ENCODE results near the gene WWC2. TPM values are rescaled to one million over a fixed set of nuclear protein-coding genes. Genes with fewer than 3 reads are reported as not detected.
A peak's percentile ranks its signal among the peaks of the same experiment; 100 is the strongest.

Gene WWC2
- total and polyA plus RNA-seq, 2 experiments from 2014 or later = 18.8 to 30.2 TPM

DNA sequence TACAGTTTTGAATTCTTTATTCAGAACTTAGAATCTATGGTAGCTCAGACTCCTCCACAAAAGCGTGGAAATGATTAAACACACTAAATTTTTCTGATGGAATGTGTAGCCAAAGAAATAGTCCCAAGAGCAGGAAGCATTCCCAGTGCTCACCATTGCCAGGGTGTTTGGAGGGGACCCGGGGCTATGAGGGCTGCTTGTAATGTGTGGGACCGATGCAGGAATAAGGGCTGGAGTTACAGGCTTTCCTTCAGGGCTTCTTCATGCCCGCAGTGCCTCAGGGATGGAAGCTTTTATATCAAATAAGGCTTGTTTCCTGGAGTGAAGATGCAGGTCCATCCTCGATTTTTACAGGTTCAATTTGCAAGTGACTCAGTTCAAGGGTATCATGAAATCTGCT, 25.8 kb downstream of the WWC2 start:
- no peak for TF ChIP-seq CTCF (IDR thresholded peaks at IDR 0.05; ENCODE audit: low read depth, low read length)
- Histone ChIP-seq H3K27ac (no peak overlapping the region), H3K36me3 (no peaks in the 10 kb centered on the region), H3K4me3 (no peak overlapping the region), H3K4me1 (ENCODE audit: low read depth) (peaks cover 17% of the 10 kb centered on the region), H3K9me3 (ENCODE audit: low read depth) (no peaks in the 10 kb centered on the region), H3K27me3 (no peaks in the 10 kb centered on the region)
- no peak for DNase-seq (ENCODE audit: low read depth in 1 of 2, low spot score in 1 of 2)

DNA sequence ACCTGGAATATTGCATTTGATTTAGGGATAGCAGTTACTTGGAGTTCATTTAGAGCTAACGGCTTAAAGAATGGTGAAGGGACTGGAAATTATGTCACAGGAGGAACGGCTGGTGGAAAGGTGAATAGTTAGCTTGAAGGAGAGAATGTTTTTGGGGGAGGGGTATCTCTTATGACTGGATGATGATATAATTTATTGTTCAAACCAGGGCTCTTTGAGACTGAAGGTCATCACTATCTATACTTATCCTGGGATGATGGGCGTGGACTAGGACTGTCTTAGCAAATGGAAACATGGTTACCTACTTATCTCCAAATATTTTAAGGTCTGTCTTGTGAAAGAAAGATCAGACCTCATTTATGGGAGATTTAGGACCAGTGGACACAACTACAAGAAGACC, 30.1 kb downstream of the WWC2 start:
- peak overlapping the region; percentile 5 for H3K27ac ChIP-seq
- H3K4me3 ChIP-seq = no peak overlapping the region
- DNase-seq (ENCODE audit: low read depth in 1 of 2, low spot score in 1 of 2) = no peak
- H3K27me3 ChIP-seq = no peaks in the 10 kb centered on the region
- no peaks in the 10 kb centered on the region for H3K9me3 ChIP-seq (ENCODE audit: low read depth)
- peaks cover 30% of the 10 kb centered on the region for H3K4me1 ChIP-seq (ENCODE audit: low read depth)
- no peaks in the 10 kb centered on the region for H3K36me3 ChIP-seq
- TF ChIP-seq CTCF (IDR thresholded peaks at IDR 0.05; ENCODE audit: low read depth, low read length) = no peak

DNA sequence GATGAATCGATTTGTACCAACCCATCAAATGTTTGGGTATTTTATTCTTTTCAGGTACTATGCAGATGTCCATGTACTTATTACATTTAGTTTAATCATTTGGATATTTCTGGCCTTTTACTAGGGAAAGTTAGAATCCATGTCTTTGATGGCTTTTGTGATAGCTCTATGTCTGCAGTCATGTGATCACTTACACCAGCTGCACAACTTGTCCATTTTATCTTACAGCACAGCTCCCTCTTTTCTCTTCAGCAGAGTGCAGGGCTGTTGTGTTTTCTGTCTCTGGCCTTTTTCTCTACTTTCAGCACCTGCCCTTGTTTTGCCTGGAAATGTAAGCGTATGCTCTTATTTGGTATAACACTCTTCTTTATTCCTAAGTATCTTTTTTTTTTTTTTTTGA, 30.6 kb downstream of the WWC2 start:
- no peak for TF ChIP-seq CTCF (IDR thresholded peaks at IDR 0.05; ENCODE audit: low read depth, low read length)
- Histone ChIP-seq H3K36me3 (no peaks in the 10 kb centered on the region), H3K9me3 (ENCODE audit: low read depth) (no peaks in the 10 kb centered on the region)

GRCh38 chr4:183130328-183131155, 31.5 kb downstream of the WWC2 start:
- Histone ChIP-seq H3K36me3 (no peaks in the 10 kb centered on the region), H3K4me1 (ENCODE audit: low read depth) (peaks cover 28% of the 10 kb centered on the region), H3K9me3 (ENCODE audit: low read depth) (no peaks in the 10 kb centered on the region), H3K4me3 (no peak overlapping the region), H3K27ac (peak overlapping the region; percentile 62), H3K27me3 (no peaks in the 10 kb centered on the region)
- DNase-seq (ENCODE audit: low read depth in 1 of 2, low spot score in 1 of 2) = peak in 1 of 2 donors; percentile 47
- no peak for TF ChIP-seq CTCF (IDR thresholded peaks at IDR 0.05; ENCODE audit: low read depth, low read length)

More for the DNA sequence above, 30.6 kb downstream of the WWC2 start:
- H3K27ac ChIP-seq = peak overlapping the region; percentile 5
- H3K27me3 ChIP-seq = no peaks in the 10 kb centered on the region
- peaks cover 30% of the 10 kb centered on the region for H3K4me1 ChIP-seq (ENCODE audit: low read depth)
- H3K4me3 ChIP-seq = no peak overlapping the region
- DNase-seq (ENCODE audit: low read depth in 1 of 2, low spot score in 1 of 2) = no peak

- no peak for DNase-seq (ENCODE audit: low read depth in 1 of 2, low spot score in 1 of 2)
- no peak overlapping the region for H3K27ac ChIP-seq
- peaks cover 19% of the 10 kb centered on the region for H3K4me1 ChIP-seq (ENCODE audit: low read depth)
- no peaks in the 10 kb centered on the region for H3K27me3 ChIP-seq
- no peaks in the 10 kb centered on the region for H3K9me3 ChIP-seq (ENCODE audit: low read depth)
- TF ChIP-seq CTCF (IDR thresholded peaks at IDR 0.05; ENCODE audit: low read depth, low read length) = no peak
- H3K36me3 ChIP-seq = no peaks in the 10 kb centered on the region
- H3K4me3 ChIP-seq = no peak overlapping the region
These were observed 33.0 kb downstream of the WWC2 start for GRCh38 chr4:183132081-183132480.

Data from cardiac muscle cell (in vitro differentiated cells and primary cell).